Gastroesophageal sphincter (tissue), 4 donors: ENCODE data around the gene FAM234A. TPM values are rescaled to one million over a fixed set of nuclear protein-coding genes. Genes with fewer than 3 reads are reported as not detected.
"Not testable (repeated sequence)": the region's sequence is repeated elsewhere in the genome, so short reads cannot be mapped to it uniquely, and the experiment has no call there.

Experiments
- ATAC-seq: fragments of 150-250 bp; one replicate; pipeline ENCODE4 v1.9.1; 2016; ENCODE audit warnings: mild to moderate bottlenecking, moderate library complexity
- H3K27ac ChIP-seq, 4 donors: fragments of 200-600 bp; sonication (generic) in 3 of 4; 1 replicate in 3 of 4; 2 replicates in 1 of 4; pipeline ENCODE4 v1.5.1; 2016 to 2019
- H3K27me3 ChIP-seq: fragments of 200-600 bp; sonication (generic); one replicate; pipeline ENCODE4 v1.5.1; 2019
- H3K36me3 ChIP-seq, 2 donors: fragments of 200-600 bp; sonication (generic); one replicate each; pipeline ENCODE4 v1.5.1; 2019; ENCODE audit warnings: control low read depth in 1 of 2
- H3K4me1 ChIP-seq, 3 donors: fragments of 200-600 bp; sonication (generic); 1 replicate in 2 of 3; 2 replicates in 1 of 3; pipeline ENCODE4 v1.5.1; 2016 to 2019; ENCODE audit warnings: control low read depth in 2 of 3
- H3K4me3 ChIP-seq, 2 donors: fragments of 200-600 bp; sonication (generic); one replicate each; pipeline ENCODE4 v1.5.1; 2019; ENCODE audit warnings: mild to moderate bottlenecking in 1 of 2, moderate library complexity in 1 of 2
- H3K9me3 ChIP-seq, 3 donors: fragments of 200-600 bp; sonication (generic); one replicate each; pipeline ENCODE4 v1.5.1; 2017 to 2019; ENCODE audit warnings: control low read depth in 2 of 3
- CTCF ChIP-seq, 4 experiments: fragments of 200-600 bp in 2 of 4; fragments of 450-650 bp in 2 of 4; sonication (generic) in 1 of 4; IDR thresholded peaks; one replicate each; pipeline ENCODE4 v1.5.1; 2017 to 2019; ENCODE audit warnings: antibody characterized with exemption in 4 of 4, mild to moderate bottlenecking in 2 of 4, moderate library complexity in 2 of 4
- EP300 ChIP-seq: sonication (generic); formaldehyde crosslinking; IDR thresholded peaks from one replicate; pipeline ENCODE4 v1.6.1; 2017; ENCODE audit warnings: antibody characterized with exemption, mild to moderate bottlenecking
- POLR2A ChIP-seq, 2 donors: fragments of 450-650 bp; IDR thresholded peaks; one replicate each; pipeline ENCODE4 v1.6.1; 2017; ENCODE audit warnings: antibody characterized with exemption in 2 of 2, mild to moderate bottlenecking in 2 of 2, moderate library complexity in 1 of 2
- POLR2AphosphoS5 ChIP-seq: sonication (generic); formaldehyde crosslinking; IDR thresholded peaks from one replicate; pipeline ENCODE4 v1.6.1; 2017; ENCODE audit warnings: antibody characterized with exemption
- WGBS, 2 donors: methylation state at CpG; one replicate each; pipeline ENCODE4 v1.1.5; 2018; ENCODE audit warnings: low coverage in 1 of 2; 5-methylcytosine and 5-hydroxymethylcytosine counted together
- total RNA-seq, 4 donors: library from RNA; depleted of rRNA; stranded (reverse); fragments of >200 nt; gene quantifications; one replicate each; pipeline ENCODE4 v1.1.0, GENCODE V29; 2016

The FAM234A gene
- total RNA-seq, 4 donors from 2014 or later = 54.5 to 123 (median 93.2) TPM

GRCh38 chr16:255183-255582, 20.6 kb downstream of the FAM234A start:
- ATAC-seq = no peak

GRCh38 chr16:258091-258490, 23.5 kb downstream of the FAM234A start:
- not testable (repeated sequence) for ATAC-seq, H3K4me3 ChIP-seq, H3K27me3 ChIP-seq, H3K9me3 ChIP-seq, H3K27ac ChIP-seq, H3K4me1 ChIP-seq
- peaks cover 0 to 95% of the 10 kb centered on the region in 2 donors for H3K36me3 ChIP-seq
- 93% methylated on average over 6 to 8 of the region's 13 CpGs for WGBS, 2 donors

More at GRCh38 chr16:255183-255582, 20.6 kb downstream of the FAM234A start:
- no peaks in the 10 kb centered on the region for H3K27me3 ChIP-seq
- WGBS, 2 donors = 90 to 97% methylated on average over 6 of the region's 6 CpGs
- no peak overlapping the region for H3K27ac ChIP-seq
- no peak overlapping the region for H3K4me3 ChIP-seq
- no peak for TF ChIP-seq CTCF (IDR thresholded peaks at IDR 0.05)
- no peak for TF ChIP-seq EP300
- no peak for TF ChIP-seq POLR2AphosphoS5
- H3K9me3 ChIP-seq = no peaks in the 10 kb centered on the region
- peaks cover 0 to 94% of the 10 kb centered on the region in 2 donors for H3K36me3 ChIP-seq
- no peaks in the 10 kb centered on the region for H3K4me1 ChIP-seq

- Histone ChIP-seq H3K4me3 (no peak overlapping the region), H3K9me3 (no peaks in the 10 kb centered on the region), H3K36me3 (peaks cover 0 to 95% of the 10 kb centered on the region in 2 donors), H3K4me1 (no peaks in the 10 kb centered on the region), H3K27ac (no peak overlapping the region), H3K27me3 (no peaks in the 10 kb centered on the region)
- TF ChIP-seq EP300 = no peak
- no peak for TF ChIP-seq POLR2A (IDR thresholded peaks at IDR 0.05)
- no peak for TF ChIP-seq CTCF (IDR thresholded peaks at IDR 0.05)
- no peak for TF ChIP-seq POLR2AphosphoS5
- ATAC-seq = no peak
- WGBS, 2 donors = 76 to 80% methylated on average over 1 to 10 of the region's 10 CpGs
Observed at GRCh38 chr16:259226-259625, 24.6 kb downstream of the FAM234A start.

GRCh38 chr16:259814-260253, 25.2 kb downstream of the FAM234A start:
- H3K4me1 ChIP-seq = no peaks in the 10 kb centered on the region
- no peaks in the 10 kb centered on the region for H3K9me3 ChIP-seq
- no CpG with 5 or more reads among the region's 13 CpGs for WGBS, 2 donors
- no peak for ATAC-seq
- H3K36me3 ChIP-seq = peaks cover 0 to 95% of the 10 kb centered on the region in 2 donors
- H3K27me3 ChIP-seq = no peaks in the 10 kb centered on the region
- no peak overlapping the region for H3K4me3 ChIP-seq
- TF ChIP-seq CTCF (IDR thresholded peaks at IDR 0.05) (no peak), POLR2AphosphoS5 (no peak), EP300 (no peak), POLR2A (IDR thresholded peaks at IDR 0.05) (no peak)
- H3K27ac ChIP-seq = no peak overlapping the region

- Histone ChIP-seq H3K4me1 (no peaks in the 10 kb centered on the region), H3K4me3 (no peak overlapping the region), H3K36me3 (peaks cover 0 to 95% of the 10 kb centered on the region in 2 donors), H3K27ac (no peak overlapping the region), H3K9me3 (no peaks in the 10 kb centered on the region), H3K27me3 (no peaks in the 10 kb centered on the region)
- ATAC-seq = no peak
- WGBS, 2 donors = 85 to 100% methylated on average over 2 to 6 of the region's 19 CpGs
- no peak for TF ChIP-seq POLR2A (IDR thresholded peaks at IDR 0.05)
- no peak for TF ChIP-seq EP300
- TF ChIP-seq CTCF (IDR thresholded peaks at IDR 0.05) = no peak
- TF ChIP-seq POLR2AphosphoS5 = no peak
Observed at GRCh38 chr16:260326-260725, 25.7 kb downstream of the FAM234A start.
